Measurements from ENCODE around the gene ORAI2.
"Not testable (repeated sequence)": the region's sequence is repeated elsewhere in the genome, so short reads cannot be mapped to it uniquely, and the experiment has no call there.

ORAI2 gene

DNA sequence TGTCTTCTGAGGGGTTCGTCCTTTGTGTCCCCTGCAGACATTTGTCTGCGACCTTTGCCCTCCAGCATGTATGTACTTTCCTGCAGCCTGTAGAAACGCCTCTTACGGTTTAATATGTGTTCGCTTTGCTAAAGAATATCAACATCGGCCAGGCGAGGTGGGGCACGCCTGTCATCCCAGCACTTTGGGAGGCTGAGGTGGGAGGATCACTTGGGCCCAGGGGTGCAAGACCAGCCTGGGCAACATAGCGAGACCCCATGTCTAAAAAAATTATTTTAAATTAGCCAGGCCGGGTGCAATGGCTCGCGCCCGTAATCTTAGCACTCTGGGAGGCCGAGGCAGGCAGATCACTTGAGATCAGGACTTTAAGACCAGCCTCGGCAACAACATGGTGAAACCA is 15.8 kb downstream of the ORAI2 start:
- no peak for DNase-seq

DNA sequence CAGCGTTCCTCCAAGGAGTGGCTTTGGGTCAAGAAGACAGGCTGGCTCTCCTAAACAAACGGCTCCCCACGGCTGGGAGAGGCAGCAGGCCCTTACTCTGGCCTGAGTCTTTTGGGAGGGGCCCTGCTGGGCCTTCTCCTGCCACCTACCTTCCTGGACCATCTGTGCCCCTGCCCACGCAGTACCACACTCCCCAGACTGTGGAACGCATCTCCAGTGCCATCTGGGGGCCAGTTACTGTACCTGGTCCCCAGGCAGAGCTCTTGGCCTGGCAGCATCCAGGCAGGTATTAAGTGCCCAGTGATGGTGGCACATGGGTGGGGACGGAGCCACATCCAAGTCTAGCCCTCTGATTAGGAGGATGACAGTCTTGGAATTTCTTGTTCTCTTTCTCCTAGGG is 16.9 kb downstream of the ORAI2 start:
- no peak for DNase-seq

DNA sequence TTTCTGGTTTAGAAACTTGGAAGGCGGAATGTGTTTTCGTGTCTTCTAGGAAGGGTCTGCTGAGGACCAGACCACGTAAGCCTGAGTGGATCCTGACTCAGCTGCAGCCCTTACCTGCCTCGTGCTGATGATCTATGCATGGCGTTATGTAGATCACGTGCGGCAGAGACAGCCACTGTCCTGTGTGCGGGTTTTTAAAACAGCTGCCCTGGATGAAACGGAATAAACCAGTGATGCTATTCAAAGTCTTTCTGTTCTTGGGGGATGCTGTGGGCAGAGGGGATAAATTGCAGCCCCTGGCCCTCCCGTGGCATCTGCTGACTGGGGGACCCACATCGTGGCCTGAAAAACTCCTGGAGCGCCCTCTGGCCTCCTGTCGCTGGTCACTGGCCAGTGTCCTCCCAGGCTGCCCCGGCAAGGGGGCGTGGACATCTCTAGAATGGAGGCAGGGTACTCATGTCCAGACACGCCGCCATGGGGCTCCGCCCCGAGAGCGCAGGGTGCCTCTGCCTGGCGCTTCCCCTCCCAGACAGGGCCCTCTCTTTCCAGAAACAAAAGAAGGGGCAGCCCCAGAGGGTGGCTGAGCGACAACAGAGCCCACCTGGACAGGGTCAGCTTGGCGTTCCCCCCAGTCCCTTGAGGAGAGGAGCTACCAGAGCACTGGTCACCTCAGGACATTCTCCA is 18.1 kb downstream of the ORAI2 start:
- DNase-seq, result no peak

DNA sequence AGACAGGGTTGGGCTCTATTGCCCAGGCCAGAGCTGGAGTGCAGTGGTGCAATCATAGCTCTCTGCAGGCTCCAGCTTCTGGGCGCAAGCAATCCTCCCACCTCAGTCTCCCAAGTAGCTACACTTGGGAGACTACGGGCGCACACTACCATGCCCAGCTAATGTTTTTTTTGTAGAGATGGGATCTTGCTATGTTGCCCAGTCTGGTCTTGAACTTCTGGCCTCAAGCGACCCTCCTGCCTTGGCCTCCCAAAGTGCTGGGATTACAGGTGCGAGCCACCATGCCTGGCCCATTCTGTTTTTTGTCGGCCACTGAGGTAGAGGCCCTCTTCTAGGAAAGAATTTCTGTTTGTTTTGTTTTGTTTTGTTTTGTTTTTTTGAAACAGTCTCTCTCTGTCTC is 19.1 kb downstream of the ORAI2 start:
- no peak for DNase-seq

DNA sequence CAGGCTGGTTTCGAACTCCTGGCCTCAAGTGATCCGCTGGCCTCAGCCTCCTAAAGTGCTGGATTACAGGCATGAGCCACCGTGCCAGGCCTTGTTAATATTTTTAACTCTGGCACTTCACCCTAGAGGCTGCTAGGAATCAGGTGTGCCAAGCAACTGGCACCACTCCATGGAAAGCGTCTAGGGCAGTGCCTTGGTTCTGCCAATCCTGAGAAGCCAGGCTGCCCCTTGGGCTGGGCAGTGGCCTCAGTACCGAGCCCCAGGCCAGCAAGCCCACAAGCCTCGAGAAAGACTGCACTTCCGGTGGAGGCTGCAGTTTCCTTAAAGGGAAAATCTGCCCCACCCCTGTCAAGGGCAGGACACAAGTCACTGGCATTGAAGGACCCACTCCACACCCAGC is 19.9 kb downstream of the ORAI2 start:
- no peak for DNase-seq

DNA sequence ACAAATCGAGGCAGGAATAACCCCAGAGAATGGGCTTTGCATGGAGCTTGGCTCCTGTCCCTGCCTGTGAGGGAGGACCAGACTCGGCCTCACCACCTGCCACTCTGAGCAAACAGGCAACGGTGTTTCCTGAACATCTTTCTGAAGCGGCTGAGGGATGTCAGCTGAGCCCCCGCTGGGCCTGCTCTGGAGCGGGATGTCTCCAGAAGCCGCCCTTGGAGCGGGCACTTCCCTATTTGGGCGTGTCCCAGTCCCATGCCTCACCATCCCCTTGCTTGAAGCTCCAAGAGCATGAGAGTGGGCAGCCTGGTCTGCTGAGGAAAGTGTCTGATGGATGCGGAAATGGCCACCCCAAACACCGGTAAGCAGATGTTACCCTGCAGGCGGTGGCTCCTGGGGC is 21.1 kb downstream of the ORAI2 start:
- DNase-seq, result peak; percentile 12

DNA sequence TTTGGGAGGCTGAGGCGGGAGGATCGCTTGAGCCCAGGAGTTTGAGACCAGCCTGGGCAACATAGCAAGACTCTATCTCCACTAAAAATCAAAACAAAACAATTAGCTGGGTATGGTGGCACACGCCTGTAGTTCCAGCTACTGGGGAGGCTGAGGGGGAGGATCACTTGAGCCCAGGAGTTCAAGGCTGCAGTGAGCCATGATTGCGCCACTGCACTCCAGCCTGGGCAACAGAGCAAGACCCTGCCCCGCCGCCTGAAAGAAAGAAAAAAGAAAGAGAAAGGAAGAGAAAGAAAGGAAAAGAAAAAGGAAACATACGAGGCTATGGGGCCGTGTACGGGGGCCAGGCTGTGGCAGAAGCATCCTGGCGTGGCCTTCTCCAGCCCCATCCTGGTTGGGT is 21.6 kb downstream of the ORAI2 start:
- DNase-seq, result not testable (repeated sequence)

DNA sequence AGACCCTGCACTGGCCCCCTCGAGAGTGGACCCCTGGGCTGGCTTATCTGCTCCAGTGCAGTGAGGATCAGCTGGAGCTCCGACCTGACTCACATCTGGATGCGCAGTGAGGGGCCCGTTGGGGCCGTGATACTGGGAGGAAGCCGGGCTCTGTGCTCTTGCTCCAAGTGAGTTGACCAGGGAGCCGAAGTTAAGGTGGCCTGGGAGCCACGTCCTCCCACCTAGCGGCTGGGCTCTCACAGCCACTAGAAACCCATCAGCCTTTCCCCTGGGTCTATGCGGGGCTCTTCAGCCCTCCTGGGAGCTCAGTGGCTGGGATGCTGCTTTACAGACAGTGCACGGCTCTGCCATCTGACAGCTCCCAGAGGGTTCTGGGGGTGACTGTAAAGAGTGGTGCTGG is 22.2 kb downstream of the ORAI2 start:
- DNase-seq, result no peak

DNA sequence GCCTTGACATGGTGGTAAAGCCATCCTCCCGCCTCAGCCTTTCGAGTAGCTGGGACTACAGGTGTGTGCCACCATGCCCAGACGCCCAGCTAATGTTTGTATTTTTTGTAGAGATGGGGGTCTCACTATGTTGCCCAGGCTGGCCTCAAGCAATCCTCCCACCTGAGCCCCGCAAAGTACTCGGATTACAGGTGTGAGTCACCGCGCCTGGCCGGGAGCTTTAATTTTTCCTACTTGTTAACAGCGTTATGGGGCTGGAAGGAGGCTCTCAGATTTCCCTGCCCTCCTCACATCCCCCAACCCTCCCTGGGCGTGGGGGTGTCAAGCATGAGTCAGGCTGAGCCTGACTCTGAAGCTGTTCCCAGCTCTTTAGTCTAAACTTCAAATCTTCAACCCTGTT is 23.0 kb downstream of the ORAI2 start:
- no peak for DNase-seq

DNA sequence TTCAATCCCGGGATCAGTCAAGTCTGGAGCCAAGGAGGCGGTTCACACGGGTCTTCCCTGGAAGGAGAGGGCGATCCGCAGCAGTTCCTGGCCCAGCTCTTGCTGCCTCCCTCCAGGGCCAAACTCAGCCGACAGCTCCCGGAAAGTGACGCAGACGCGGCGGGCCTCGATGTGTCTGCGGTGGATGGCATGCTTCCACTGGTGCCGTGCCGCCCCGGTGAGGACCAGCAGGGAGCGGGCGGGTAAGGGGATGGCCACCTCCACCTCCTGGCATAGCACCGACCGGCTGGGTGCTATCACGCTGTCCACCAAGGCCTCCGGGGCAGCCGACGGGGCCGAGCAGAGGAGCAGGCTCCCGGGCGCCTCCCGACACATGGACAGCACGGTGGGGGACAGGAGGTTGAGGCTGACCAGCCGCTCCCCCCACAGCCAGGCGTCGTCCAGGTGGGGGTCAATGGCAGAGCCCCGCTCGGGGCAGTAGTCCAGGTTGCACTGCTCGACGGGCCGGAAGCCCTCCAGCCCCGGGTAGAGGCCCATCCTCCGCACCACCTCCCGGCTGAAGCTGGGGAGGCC is 24.1 kb downstream of the ORAI2 start:
- no peak for DNase-seq

DNA sequence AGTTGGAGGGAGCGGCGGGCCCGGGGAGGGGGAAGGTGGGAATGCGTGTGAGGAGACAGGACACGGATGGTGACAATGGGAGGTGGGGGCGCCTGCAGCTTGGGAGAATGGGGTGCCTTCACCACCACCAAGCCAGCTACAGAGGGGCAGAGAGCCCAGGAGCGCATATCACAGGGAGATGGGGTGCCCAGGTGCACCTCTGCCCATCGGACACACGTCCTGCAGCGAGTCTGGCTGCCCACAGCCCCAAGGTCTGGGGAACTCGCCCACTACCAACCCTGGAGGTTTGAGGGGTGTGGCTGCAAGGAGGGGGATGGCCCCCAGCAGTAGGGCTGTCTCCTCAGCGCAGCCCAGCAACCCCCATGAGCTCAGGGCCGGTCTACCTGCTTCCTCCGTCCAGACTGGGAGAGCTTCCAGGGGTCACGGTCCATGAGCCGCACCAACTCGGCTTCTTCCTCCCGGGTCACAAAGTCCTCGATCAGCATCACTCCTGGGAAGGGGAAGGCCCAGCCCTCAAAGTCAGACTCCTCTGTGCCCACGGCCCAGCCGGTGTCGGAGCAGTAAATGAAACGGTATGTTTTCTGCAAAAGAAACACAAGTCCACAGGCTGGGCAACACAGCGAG is 26.0 kb downstream of the ORAI2 start:
- DNase-seq, result no peak

DNA sequence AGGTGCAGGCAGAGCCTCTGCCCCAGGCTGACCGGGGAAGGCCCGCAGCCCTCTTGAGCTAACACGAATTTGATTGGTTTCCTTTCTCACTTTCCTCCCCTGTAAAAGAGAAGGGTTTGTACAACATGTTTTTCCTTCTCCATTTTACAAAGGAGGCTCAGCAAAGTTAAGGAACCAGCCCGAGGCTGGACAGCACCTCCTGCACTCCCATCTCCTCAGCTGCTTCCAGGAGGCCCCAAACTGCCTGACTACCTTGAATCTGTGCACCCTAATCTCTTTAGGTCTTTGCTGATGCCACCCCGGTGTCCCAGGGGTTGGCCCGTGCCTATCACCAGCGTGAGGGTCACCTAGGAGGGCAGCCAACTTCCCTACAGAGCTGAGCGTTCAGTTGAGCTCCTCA is 27.1 kb downstream of the ORAI2 start:
- no peak for DNase-seq

DNA sequence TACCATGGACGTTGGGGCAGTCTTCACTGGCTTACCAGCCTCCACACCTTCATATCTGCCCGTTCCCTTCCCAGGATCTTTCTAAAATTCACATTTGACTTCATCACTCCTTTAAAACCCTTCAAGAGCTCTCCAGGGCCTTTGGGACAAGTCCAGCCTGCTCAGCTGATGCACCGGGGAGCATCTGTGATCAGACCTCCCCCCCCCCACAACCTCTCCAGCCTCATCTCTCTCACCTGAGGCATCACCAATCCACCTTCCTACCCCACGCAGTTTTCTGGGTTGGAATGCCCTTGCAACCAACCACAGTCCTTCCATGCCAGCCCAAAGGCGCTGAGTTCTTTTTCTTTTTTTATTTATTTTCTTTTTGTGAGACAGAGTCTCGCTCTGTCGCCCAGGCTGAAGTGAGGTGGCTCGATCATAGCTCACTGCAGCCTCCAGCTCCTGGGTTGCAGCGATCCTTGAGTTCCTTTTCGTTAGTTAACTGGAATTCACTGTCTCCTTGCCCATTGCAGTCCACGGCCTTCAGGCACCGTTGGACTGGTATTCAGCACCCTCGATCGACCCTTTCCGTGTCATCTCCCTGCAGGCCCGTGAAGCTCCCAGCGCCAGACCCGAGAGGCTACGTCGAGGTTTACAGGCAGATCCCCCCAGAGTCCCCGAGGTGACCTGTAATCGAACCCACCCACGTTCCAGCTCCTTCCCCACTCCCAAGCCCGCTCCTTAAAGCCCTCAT is 30.6 kb downstream of the ORAI2 start:
- no peak for DNase-seq

DNA sequence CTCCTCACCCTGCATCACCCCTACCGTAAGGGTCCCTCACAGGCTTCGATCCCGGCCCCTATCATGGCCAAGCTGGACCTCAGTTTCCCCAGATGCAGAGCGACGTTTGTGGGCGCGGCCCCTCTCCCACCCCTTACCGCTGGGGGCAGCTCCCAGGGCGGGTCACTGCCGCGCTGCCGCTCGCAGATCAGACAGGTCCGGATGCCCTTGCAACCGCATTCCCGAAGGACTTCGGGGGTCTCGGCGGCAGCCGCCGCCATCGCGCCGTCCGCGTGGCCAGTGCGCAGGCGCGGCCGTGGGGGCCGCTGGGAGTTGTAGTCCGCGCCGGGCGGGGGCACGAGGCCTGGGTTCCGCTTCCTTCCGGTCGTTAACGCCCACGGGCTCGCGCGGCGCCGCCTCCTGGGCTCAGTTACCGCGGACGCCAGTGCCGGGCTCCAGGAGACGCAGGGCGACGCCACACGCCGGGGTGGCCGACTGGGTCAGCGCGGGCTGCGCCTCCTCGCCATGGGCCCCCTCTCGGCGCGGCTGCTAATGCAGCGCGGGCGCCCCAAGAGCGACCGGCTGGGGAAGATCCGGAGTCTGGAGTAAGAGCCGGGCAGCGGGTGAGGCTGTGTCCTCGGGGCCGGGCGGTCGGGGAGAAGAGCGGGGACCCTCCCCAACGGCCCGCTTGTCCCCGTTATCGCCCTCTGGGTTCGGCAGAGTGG is 31.4 kb downstream of the ORAI2 start, which contains the start of the genes ALKBH4 and LRWD1:
Gene ALKBH4, minus strand, starts transcription at position 287 of the 704 bp plus-strand sequence. Its CDS starts 27 bp downstream, at position 260.
Gene LRWD1, plus strand, starts transcription at position 408 of the 704 bp plus-strand sequence. Its CDS starts 97 bp downstream, at position 505.
- peak; percentile 89 for DNase-seq

DNA sequence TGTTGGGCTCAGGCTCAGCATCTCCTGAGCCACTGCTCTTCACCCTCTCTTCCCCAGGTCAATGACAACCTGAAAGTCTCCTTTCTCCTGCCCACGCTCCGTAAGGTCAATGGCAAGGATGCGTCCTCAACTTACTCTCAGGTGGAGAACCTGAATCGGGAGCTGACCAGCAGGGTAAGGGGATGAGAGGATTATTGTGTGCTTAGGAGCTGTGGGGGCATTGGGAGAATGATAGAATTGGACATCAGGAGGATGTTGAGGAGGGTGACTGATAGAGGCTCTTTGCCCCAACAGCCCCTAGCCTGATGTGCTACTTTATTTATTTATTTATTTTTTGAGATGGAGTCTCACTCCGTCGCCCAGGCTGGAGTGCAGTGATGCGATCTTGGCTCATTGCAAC is 32.7 kb downstream of the ORAI2 start:
- no peak for DNase-seq

DNA sequence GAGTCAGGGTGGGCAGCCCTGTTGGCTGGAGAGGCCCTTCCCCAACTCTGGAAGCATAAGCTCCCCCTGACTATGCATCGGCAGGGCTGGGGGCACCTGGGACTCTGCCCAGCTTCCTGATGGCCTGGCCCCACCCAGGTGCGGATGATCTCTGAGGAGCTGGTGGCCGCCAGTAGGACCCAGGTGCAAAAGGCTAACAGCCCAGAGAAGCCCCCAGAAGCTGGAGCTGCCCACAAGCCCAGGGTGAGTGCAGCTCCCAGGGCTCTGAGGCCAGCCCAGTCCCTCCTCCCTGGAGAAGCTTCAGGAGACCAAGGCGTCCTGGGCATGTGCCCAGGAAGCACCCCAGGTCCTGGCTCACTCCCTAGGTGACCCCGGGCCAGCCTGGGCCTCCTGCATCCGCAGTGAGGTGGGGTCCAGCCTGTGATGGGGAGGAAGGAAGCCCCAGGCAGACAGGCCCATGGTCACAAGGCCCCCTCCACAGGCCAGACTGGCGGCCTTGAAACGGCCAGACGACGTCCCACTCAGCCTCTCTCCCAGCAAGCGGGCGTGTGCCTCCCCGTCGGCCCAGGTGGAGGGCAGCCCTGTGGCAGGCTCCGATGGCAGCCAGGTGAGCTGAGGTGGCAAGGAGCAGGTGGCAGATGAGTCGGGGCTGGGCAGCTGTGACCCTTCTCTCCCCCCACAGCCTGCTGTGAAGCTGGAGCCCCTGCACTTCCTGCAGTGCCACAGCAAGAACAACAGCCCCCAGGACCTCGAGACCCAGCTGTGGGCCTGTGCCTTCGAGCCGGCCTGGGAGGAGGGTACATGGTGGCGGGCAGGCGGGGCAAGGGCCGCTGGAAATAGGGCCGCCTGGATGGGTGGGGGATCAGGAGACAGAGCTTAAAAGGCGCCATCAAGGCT is 34.5 kb downstream of the ORAI2 start:
- DNase-seq, result no peak

DNA sequence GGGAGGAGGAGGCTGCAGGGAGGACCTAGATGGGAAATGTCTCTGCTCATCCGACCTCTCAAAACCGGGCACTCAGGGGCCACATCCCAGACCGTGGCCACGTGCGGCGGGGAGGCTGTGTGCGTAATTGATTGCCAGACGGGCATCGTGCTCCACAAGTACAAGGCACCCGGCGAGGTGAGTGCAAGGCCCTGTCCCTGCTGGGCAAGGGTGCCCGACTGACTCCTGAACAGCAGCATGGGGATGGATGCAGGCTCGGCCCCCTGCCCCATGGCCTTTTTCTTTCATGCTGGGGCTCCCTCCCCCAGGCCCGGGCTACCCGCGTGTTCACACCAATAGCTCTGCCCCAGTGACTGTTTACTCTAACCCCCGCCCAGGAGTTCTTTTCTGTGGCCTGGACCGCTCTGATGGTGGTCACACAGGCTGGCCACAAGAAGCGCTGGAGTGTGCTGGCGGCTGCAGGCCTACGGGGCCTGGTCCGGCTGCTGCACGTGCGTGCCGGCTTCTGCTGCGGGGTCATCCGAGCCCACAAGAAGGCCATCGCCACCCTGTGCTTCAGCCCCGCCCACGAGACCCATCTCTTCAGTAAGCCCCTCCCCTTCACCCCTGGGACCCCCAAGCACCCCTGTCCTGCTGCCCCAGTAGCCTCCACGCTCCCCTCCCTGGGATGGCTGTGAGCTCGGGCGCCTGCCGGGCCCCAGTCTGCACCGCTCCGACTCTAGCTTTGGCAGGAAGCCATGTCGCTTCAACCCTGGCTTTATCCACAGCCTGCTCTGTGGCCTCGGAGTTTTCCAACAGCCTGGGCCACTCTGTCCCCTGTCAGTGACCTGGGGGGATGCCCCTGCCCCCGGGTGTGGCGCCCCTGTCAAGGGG is 35.3 kb downstream of the ORAI2 start:
- no peak for DNase-seq

DNA sequence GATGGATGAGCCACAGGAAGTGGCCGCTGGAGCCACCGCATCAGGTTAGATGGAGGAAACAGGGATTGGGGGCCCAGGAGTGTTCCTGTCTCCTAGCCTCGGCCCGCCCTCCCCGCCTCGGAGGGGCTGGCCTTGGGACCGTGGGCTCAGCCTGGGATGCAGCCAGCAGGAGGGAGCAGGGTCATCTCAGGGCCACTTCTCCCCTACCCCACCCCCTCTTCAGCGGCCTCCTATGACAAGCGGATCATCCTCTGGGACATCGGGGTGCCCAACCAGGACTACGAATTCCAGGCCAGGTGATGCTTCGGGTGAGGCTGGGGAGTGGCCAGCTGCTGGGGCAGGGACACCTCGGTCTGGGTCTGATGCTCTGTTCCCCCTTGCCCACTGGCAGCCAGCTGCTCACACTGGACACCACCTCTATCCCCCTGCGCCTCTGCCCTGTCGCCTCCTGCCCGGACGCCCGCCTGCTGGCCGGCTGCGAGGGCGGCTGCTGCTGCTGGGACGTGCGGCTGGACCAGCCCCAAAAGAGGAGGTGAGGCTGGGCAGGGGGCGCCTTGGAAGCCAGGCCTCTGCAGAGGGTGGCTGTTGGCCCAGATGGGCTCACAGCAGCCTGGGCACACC is 36.1 kb downstream of the ORAI2 start:
- no peak for DNase-seq

DNA sequence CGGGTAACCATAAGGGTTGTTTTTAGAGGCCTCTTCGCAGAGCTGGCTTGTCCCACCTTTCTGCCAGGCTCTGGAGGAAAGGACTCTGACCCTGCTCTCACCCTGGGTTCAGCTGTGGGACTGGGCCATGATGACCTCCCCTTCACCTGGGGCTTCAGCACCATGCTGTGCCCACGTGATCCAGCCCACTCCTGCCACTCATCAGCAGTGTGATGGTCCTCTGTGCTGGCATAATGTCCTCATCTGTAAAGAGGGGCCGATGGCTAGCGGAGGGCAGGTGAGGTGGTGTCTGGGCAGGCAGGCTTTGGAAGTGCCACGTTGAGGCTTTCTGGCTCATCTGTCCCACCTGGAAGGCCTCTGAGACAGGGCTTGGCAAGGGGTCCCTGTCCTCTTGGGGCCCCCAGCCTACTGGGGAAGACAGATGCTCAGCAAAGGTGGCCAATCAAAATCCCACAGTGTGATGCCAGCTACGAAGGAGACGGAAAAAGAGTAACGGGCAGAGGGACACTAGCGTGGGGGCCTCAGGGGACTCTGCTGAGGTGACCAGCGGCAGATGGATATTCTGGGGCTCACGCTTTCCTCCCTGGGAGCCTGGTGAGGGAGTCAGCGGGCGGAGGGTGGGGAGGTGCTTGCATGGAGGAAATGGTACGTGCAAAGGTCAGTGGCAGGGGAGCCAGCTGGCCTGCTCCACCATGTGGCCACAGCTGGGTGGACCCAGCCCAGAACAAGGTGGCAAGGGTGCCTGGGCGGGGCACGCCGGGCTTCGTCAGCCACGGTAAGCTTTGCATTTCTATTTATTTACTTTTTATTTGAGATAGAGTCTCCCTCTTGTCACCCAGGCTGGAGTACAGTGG is 36.8 kb downstream of the ORAI2 start:
- DNase-seq, result no peak

DNA sequence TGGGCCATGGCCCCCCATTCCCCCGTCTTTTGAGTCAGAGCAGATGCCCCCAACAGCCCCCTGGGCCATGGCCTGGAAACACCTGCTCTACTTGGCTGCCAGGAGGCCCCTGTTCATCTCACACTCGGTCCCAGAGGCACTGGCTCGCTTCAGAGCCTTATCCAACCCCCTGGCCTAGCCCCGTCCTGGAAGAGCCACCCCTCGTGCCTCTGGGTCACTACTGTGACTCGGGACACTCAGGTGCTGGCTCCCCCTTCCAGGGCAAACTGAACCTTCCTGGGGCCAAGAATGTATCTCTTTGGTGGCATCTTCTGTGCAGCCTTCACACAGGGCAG is 38.4 kb downstream of the ORAI2 start:
- DNase-seq, result no peak

Data from MV-4-11 (cell line).